H1 (cell line): ENCODE measurements around the gene HPS5. TPM values are rescaled to one million over a fixed set of nuclear protein-coding genes. Genes with fewer than 3 reads are reported as not detected.

Source experiments
- CREB1 ChIP-seq: IDR thresholded peaks from 2 replicates; pipeline ENCODE4 v1.6.1; 2012; ENCODE audit warnings: inconsistent platforms
- E2F6 ChIP-seq: IDR thresholded peaks from 2 replicates; pipeline ENCODE4 v1.6.1; 2012; ENCODE audit warnings: inconsistent platforms
- GTF2F1 ChIP-seq: IDR thresholded peaks from 2 replicates; pipeline ENCODE4 v1.6.1; 2012; ENCODE audit warnings: low read depth, low read length, improper control_type of control experiment, borderline replicate concordance
- HDAC2 ChIP-seq, 2 experiments: fragments of 300-600 bp in 1 of 2; sonication (generic) in 1 of 2; IDR thresholded peaks; 2 replicates each; pipeline ENCODE4 v1.6.1; 2011 to 2012; ENCODE audit warnings: low read depth in 2 of 2, low read length in 2 of 2, mild to moderate bottlenecking in 2 of 2, moderate library complexity in 2 of 2, borderline replicate concordance in 1 of 2, inconsistent platforms in 1 of 2
- HDAC6 ChIP-seq: IDR thresholded peaks from one replicate; pipeline ENCODE4 v1.7.1; 2012; ENCODE audit warnings: low read depth, mild to moderate bottlenecking, inconsistent platforms, low read length, moderate library complexity
- KDM1A ChIP-seq: fragments of 200-600, 300-600 bp; sonication (generic); IDR thresholded peaks from 2 replicates; pipeline ENCODE4 v1.7.1; 2016; ENCODE audit warnings: mild to moderate bottlenecking, low read length, borderline replicate concordance
- NANOG ChIP-seq: IDR thresholded peaks from 2 replicates; pipeline ENCODE4 v1.6.1; 2011; ENCODE audit warnings: low read length, low read depth, mild to moderate bottlenecking, inconsistent platforms; ENCODE audit not compliant: insufficient read depth, poor library complexity, severe bottlenecking
- RAD21 ChIP-seq, 2 experiments: IDR thresholded peaks in 1 of 2; conservative IDR thresholded peaks in 1 of 2; 2 replicates each; pipeline ENCODE4 v1.6.1; 2011; ENCODE audit warnings: low read depth in 2 of 2, low read length in 2 of 2, improper control_type of control experiment in 1 of 2, inconsistent platforms in 1 of 2, mild to moderate bottlenecking in 1 of 2, moderate library complexity in 1 of 2
- TAF7 ChIP-seq: optimal IDR thresholded peaks from 2 replicates; pipeline ENCODE3; 2011; ENCODE audit warnings: low read depth, mild to moderate bottlenecking, inconsistent platforms, low read length, moderate library complexity, borderline replicate concordance
- polyA plus RNA-seq, 7 experiments: library from polyadenylated mRNA; depleted of rRNA in 3 of 7; stranded (reverse) in 5 of 7; unstranded in 2 of 7; fragments of >200 nt in 5 of 7; fragments of 200-250 nt in 2 of 7; gene quantifications; 1 replicate in 5 of 7; 2 replicates in 1 of 7; 4 replicates in 1 of 7; pipeline versions ENCODE4 v1.2.1 to v1.2.3, GENCODE V29; 2011 to 2013; ENCODE audit warnings: missing spikeins in 2 of 7, mixed read lengths in 2 of 7
- total RNA-seq: library from RNA; stranded (reverse); fragmentation: NEBNext Ultra II Directional; extraction: Animal tissue kit (Norgen Biotek cat#: 25700); gene quantifications from 2 replicates; pipeline ENCODE4 v1.2.1, GENCODE V29; 2021
- TF ChIP-seq, protein P1 (sequence below): IDR thresholded peaks from 2 replicates; pipeline ENCODE4 v1.6.1; 2012; ENCODE audit warnings: low read length, inconsistent platforms

HPS5 gene
- total and polyA plus RNA-seq, 2 of the 8 experiments (the other 6 are each of a cell fraction or from before 2014, with no cell fraction given), result 5.0 to 18.5 TPM

GRCh38 chr11:18330921-18331320, 9.0 kb upstream of the HPS5 start (continued):
- TF ChIP-seq, protein P1, sequence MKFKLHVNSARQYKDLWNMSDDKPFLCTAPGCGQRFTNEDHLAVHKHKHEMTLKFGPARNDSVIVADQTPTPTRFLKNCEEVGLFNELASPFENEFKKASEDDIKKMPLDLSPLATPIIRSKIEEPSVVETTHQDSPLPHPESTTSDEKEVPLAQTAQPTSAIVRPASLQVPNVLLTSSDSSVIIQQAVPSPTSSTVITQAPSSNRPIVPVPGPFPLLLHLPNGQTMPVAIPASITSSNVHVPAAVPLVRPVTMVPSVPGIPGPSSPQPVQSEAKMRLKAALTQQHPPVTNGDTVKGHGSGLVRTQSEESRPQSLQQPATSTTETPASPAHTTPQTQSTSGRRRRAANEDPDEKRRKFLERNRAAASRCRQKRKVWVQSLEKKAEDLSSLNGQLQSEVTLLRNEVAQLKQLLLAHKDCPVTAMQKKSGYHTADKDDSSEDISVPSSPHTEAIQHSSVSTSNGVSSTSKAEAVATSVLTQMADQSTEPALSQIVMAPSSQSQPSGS, result no peak
- TF ChIP-seq RAD21 (IDR thresholded peaks at IDR 0.05 in 1 of 2, conservative IDR thresholded peaks at IDR 0.05 in 1 of 2; ENCODE audit: low read depth in 2 of 2, low read length in 2 of 2) (no peak), HDAC2 (IDR thresholded peaks at IDR 0.05; ENCODE audit: borderline replicate concordance in 1 of 2, low read depth in 2 of 2, low read length in 2 of 2) (no peak), E2F6 (no peak), HDAC6 (no peak), NANOG (no peak), KDM1A (no peak), CREB1 (no peak), TAF7 (no peak), GTF2F1 (no peak)
- TF ChIP-seq, all 59 proteins: peak for 0
